Measurements from ENCODE around the gene TMEM108. TPM values are rescaled to one million over a fixed set of nuclear protein-coding genes. Genes with fewer than 3 reads are reported as not detected.

Gene TMEM108
- total RNA-seq, 1 experiment from 2014 or later, result not detected

- no peaks in the 10 kb centered on the region for H3K9me2 ChIP-seq (ENCODE audit: insufficient read depth)
- H3K36me3 ChIP-seq (ENCODE audit: control insufficient read depth in 1 of 2, insufficient read depth in 2 of 2, low read length in 2 of 2), result no peaks in the 10 kb centered on the region
- H2AFZ ChIP-seq (ENCODE audit: low read depth, low read length, poor library complexity, severe bottlenecking), result no peak overlapping the region
- no peak overlapping the region for H3K27ac ChIP-seq (ENCODE audit: low read depth, low read length)
- H3K9me3 ChIP-seq (ENCODE audit: control insufficient read depth in 1 of 2, insufficient read depth in 1 of 2, low read depth in 1 of 2, low read length in 2 of 2), result no peaks in the 10 kb centered on the region
- RAD21 ChIA-PET (ENCODE audit: low non-redundant PET in 1 of 2, low total read pairs in 2 of 2, uncharacterized antibody in 2 of 2, unreplicated experiment in 2 of 2), result no interaction called here
- H3K27me3 ChIP-seq (ENCODE audit: insufficient read depth, low read length), result peaks cover 36% of the 10 kb centered on the region; the same call in 1 of the 2 replicates
- no peak overlapping the region for H3K4me2 ChIP-seq (ENCODE audit: low read length)
- ATAC-seq (no peak), DNase-seq (ENCODE audit: low read depth, low spot score) (no peak)
- no peak overlapping the region for H3K4me3 ChIP-seq (replicated peaks in 1 of 2; ENCODE audit: low read depth in 1 of 2, low read length in 2 of 2)
- no peaks in the 10 kb centered on the region for H3K4me1 ChIP-seq (ENCODE audit: control insufficient read depth in 1 of 2, insufficient read depth in 2 of 2, low read length in 2 of 2)
- intact Hi-C loops (cut with micrococcal nuclease), result no loop called here
- no peaks in the 10 kb centered on the region for H3K79me2 ChIP-seq (ENCODE audit: insufficient read depth, low read length)
- POLR2A ChIA-PET, result no interaction called here
- no peak overlapping the region for H3K9ac ChIP-seq (ENCODE audit: low read length)
- CTCF ChIA-PET, result no interaction called here
- BruUV-seq (replicated peaks), result no TSS peak
- TF ChIP-seq EZH2phosphoT487 (IDR thresholded peaks at IDR 0.05; ENCODE audit: borderline replicate concordance) (no peak), FOSL1 (IDR thresholded peaks at IDR 0.05; ENCODE audit: low read depth) (no peak), ELF1 (IDR thresholded peaks at IDR 0.05; ENCODE audit: borderline replicate concordance, low read depth) (no peak), CEBPB (IDR thresholded peaks at IDR 0.05; ENCODE audit: low read depth) (no peak), CTCF (IDR thresholded peaks at IDR 0.05 in 2 of 3, conservative IDR thresholded peaks at IDR 0.05 in 1 of 3; ENCODE audit: borderline replicate concordance in 1 of 3, insufficient read depth in 1 of 3, low read depth in 2 of 3, low read length in 2 of 3) (no peak), TCF7L2 (IDR thresholded peaks at IDR 0.05; ENCODE audit: borderline replicate concordance, extremely low read depth, insufficient read depth, insufficient read length) (no peak), EZH2 (IDR thresholded peaks at IDR 0.05) (no peak), ZBTB33 (IDR thresholded peaks at IDR 0.05; ENCODE audit: extremely low read depth, insufficient replicate concordance, low read length) (no peak), RAD21 (IDR thresholded peaks at IDR 0.05; ENCODE audit: low read depth) (no peak), SIN3A (IDR thresholded peaks at IDR 0.05; ENCODE audit: low read depth) (no peak), JUND (IDR thresholded peaks at IDR 0.05) (no peak), ATF3 (IDR thresholded peaks at IDR 0.05) (no peak)
- H4K20me1 ChIP-seq (ENCODE audit: insufficient read depth), result no peaks in the 10 kb centered on the region
These were observed 356.5 kb downstream of the TMEM108 start for GRCh38 chr3:133394561-133395311.
